ENCODE data around the gene OLFM1.

Gene OLFM1

DNA sequence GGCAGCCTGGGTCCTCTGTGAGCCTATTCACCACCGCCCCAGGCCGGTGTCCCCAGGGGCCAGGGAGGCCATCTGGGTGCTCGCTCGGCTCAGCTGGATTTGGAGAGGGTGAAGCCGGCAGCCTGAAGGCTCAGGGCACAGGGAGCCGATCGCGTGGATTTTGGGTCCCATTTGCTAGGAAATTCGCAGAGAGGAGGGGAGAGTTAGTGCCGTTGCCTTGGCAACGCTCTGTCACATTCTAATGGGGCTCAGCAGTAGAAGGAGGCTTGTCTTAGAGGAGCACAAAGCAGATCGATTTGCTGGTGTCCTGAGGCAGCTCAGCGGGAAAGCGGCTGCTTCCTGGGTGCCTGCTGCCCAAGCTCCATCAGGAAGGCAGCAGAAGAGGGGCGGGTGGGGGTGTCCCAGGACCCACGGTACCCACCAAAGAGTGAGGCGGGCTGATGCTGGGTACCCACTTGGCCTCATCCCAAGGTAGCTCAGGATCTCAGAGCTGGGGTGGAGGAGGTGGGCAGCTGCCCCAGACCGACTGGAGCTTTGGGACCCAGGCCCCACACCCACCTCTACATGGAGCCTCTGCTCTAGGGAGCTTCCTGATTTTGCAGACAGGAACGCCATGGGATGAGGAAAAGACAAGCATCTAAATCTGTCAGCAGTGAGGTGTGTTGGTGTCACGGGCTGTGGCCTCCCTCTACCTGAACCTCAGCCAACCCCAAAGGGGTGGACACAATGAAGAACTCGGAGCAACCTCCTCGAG is 17.1 kb upstream of the OLFM1 start:
- no peak for DNase-seq (ENCODE audit: low read depth, low spot score)
- Histone ChIP-seq H3K36me3 (ENCODE audit: control insufficient read depth, insufficient read depth, low read length) (no peaks in the 10 kb centered on the region), H3K27me3 (ENCODE audit: control insufficient read depth, insufficient read depth, low read length) (no peaks in the 10 kb centered on the region), H3K4me1 (ENCODE audit: control insufficient read depth, insufficient read depth, low read length) (no peaks in the 10 kb centered on the region), H3K27ac (ENCODE audit: low read length) (no peak overlapping the region), H3K4me3 (ENCODE audit: low read length) (no peak overlapping the region), H3K9me3 (ENCODE audit: control insufficient read depth, insufficient read depth, low read length) (no peaks in the 10 kb centered on the region)
- no CpG with 5 or more reads among the region's 22 CpGs for WGBS (ENCODE audit: insufficient coverage, insufficient read length)

DNA sequence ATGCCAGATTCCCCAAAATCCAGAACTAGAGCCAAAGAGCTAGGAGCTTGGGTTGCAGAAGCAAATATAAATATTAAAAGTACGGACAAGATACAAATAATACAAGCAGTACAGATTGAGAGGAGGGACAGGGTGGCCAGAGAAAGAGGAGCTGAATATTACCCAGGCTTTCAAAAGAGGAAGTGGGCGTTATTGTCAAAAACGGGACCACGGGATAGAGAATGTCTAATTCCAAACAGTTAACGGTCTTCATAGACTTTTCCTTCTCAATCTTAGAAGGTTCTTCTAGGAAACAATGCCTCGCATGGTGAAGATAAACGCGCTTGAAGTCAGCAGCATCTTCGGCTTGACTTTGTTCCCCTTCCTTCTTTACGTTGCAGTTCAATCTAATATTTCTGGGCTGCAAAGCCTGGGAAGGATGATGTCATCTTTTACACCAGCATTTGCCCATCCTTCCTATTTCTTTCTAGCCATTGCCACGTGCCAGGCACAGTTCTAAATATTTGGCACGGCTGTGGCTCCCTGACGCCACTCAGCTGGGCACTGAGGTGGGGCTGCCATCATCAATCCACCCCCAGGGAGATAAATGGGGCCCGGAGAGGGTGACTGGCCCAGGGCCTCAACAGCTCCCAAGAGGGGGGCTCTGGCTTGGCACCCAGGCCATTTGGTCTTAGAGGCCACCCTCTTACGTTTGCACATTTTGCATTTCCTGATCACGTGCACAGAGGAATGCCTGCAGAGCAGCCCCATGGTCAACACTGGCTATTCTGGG is 16.3 kb upstream of the OLFM1 start:
- no CpG with 5 or more reads among the region's 16 CpGs for WGBS (ENCODE audit: insufficient coverage, insufficient read length)

DNA sequence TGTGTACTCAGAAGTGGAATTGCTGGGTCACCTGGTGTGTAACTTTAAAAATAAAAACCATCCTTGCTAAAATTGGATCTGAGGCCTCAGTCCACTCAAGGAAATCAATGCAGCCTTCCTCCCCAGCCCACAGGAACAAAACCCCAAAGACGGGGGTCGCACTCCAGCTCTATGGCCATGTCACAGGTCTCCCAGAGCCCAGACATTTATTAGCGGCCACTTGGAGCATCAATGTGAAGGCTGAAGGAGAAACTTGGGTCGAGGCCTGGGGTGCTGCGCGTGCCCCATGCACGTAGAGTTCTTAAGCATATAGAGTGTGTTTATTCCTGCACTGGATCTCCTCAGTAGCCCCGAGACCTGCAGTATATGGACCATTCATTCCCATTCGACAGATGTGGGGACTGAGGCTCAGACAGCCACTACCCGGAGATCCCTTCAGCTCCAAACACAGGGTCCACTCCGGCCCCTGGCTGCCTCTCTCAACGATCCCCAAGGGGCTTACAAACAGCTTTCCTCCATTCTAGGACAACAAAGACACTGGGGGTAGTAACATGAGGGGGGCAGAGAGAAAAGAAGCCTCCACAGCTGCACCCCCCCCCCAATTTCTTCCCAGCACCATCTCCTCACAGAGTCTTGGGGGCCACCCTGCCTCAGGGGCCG is 14.3 kb upstream of the OLFM1 start:
- WGBS (ENCODE audit: insufficient coverage, insufficient read length), result no CpG with 5 or more reads among the region's 13 CpGs
- DNase-seq (ENCODE audit: low read depth, low spot score), result no peak
- no peaks in the 10 kb centered on the region for H3K9me3 ChIP-seq (ENCODE audit: control insufficient read depth, insufficient read depth, low read length)
- no peaks in the 10 kb centered on the region; the same call in 1 of the 2 replicates for H3K27me3 ChIP-seq (ENCODE audit: control insufficient read depth, insufficient read depth, low read length)
- 0 out of 2 replicates have a peak, but pooled peaks cover 1% of the 10 kb centered on the region for H3K4me1 ChIP-seq (ENCODE audit: control insufficient read depth, insufficient read depth, low read length)
- no peak overlapping the region for H3K27ac ChIP-seq (ENCODE audit: low read length)
- H3K36me3 ChIP-seq (ENCODE audit: control insufficient read depth, insufficient read depth, low read length), result no peaks in the 10 kb centered on the region
- no peak overlapping the region for H3K4me3 ChIP-seq (ENCODE audit: low read length)

More for the DNA sequence above, 16.3 kb upstream of the OLFM1 start:
- DNase-seq (ENCODE audit: low read depth, low spot score), result no peak
- H3K27me3 ChIP-seq (ENCODE audit: control insufficient read depth, insufficient read depth, low read length), result no peaks in the 10 kb centered on the region
- no peak overlapping the region for H3K4me3 ChIP-seq (ENCODE audit: low read length)
- H3K9me3 ChIP-seq (ENCODE audit: control insufficient read depth, insufficient read depth, low read length), result no peaks in the 10 kb centered on the region
- H3K4me1 ChIP-seq (ENCODE audit: control insufficient read depth, insufficient read depth, low read length), result 0 out of 2 replicates have a peak, but pooled peaks cover 1% of the 10 kb centered on the region
- H3K36me3 ChIP-seq (ENCODE audit: control insufficient read depth, insufficient read depth, low read length), result no peaks in the 10 kb centered on the region
- no peak overlapping the region for H3K27ac ChIP-seq (ENCODE audit: low read length)

DNA sequence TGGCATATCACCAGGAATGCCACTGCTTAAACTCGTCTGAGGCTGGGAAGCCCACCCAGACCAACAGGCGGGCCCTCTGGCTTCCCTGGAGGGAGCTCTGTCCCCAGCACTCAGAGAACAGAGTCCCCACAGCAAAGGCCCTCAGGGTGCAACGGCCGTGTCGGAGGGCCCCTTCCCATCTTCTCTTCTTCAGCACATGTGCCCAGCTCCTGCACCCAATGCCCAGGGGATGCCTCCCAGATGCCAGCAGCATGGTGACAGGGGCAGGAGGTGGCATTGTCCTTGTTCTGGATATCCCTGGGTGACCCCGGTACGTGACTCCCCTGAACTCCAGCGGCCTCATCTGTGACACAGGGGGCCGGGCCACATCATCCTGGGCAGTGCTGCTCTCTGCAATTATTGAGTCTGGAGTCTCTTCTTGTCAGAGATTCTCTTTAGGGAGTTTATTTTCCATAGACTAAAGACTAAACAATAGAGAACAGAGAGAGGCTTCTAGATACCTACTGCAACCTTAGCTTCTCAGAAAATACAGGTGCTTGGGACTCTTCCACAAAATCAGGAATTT is 13.6 kb upstream of the OLFM1 start:
- WGBS (ENCODE audit: insufficient coverage, insufficient read length), result no CpG with 5 or more reads among the region's 9 CpGs
- H3K4me1 ChIP-seq (ENCODE audit: control insufficient read depth, insufficient read depth, low read length), result 0 out of 2 replicates have a peak, but pooled peaks cover 1% of the 10 kb centered on the region
- H3K27me3 ChIP-seq (ENCODE audit: control insufficient read depth, insufficient read depth, low read length), result no peaks in the 10 kb centered on the region; the same call in 1 of the 2 replicates
- H3K9me3 ChIP-seq (ENCODE audit: control insufficient read depth, insufficient read depth, low read length), result no peaks in the 10 kb centered on the region
- H3K4me3 ChIP-seq (ENCODE audit: low read length), result no peak overlapping the region
- no peak overlapping the region for H3K27ac ChIP-seq (ENCODE audit: low read length)
- no peaks in the 10 kb centered on the region for H3K36me3 ChIP-seq (ENCODE audit: control insufficient read depth, insufficient read depth, low read length)
- no peak for DNase-seq (ENCODE audit: low read depth, low spot score)

DNA sequence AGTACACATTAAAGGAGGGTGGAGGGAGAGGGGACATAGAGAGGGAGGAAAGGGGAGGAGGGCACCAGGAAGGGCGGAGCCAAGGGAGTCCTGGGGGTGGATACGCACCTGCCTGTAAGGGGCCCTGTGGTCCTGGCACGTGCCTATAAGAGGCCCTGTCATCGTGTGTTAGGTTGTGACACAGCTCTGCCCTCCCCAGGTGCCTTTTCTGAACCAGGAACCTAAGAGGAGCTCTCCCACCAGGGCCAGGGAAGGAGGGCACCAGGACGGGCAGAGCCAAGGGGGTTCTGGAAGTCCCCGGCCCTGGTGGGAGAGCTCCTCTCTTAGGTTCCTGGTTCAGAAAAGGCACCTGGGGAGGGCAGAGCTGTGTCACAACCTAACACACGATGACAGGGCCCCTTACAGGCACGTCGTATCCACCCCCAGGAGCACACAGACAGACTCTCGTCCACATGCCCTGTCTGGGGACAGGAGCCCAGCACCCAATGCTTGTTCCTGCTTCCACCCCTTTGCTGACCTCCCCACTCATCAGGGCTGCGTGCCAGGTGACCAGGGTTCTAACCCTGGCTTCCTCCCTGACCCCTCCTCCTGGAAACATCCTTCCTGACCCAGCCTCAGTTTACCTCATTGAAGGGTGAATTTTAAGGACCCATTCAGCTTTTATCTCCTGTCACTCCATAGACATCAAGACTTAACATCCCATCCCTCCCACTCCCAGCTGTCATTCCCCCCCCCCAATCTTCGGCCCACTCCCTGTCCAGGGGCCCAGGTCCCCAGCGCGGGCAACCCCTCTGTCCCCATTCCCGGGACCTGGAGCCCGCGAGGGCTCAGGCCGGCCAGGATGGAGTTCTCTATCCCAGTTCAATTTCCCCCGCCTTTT is 12.9 kb upstream of the OLFM1 start:
- H3K4me3 ChIP-seq (ENCODE audit: low read length), result peak overlapping the region; percentile 50; the same call in 1 of the 2 replicates
- H3K36me3 ChIP-seq (ENCODE audit: control insufficient read depth, insufficient read depth, low read length), result no peaks in the 10 kb centered on the region
- DNase-seq (ENCODE audit: low read depth, low spot score), result no peak
- H3K27ac ChIP-seq (ENCODE audit: low read length), result no peak overlapping the region
- whole genome bisulfite sequencing (ENCODE audit: insufficient coverage, insufficient read length), result no CpG with 5 or more reads among the region's 19 CpGs
- H3K4me1 ChIP-seq (ENCODE audit: control insufficient read depth, insufficient read depth, low read length), result 0 out of 2 replicates have a peak, but pooled peaks cover 1% of the 10 kb centered on the region
- H3K9me3 ChIP-seq (ENCODE audit: control insufficient read depth, insufficient read depth, low read length), result no peaks in the 10 kb centered on the region
- H3K27me3 ChIP-seq (ENCODE audit: control insufficient read depth, insufficient read depth, low read length), result no peaks in the 10 kb centered on the region; the same call in 1 of the 2 replicates

DNA sequence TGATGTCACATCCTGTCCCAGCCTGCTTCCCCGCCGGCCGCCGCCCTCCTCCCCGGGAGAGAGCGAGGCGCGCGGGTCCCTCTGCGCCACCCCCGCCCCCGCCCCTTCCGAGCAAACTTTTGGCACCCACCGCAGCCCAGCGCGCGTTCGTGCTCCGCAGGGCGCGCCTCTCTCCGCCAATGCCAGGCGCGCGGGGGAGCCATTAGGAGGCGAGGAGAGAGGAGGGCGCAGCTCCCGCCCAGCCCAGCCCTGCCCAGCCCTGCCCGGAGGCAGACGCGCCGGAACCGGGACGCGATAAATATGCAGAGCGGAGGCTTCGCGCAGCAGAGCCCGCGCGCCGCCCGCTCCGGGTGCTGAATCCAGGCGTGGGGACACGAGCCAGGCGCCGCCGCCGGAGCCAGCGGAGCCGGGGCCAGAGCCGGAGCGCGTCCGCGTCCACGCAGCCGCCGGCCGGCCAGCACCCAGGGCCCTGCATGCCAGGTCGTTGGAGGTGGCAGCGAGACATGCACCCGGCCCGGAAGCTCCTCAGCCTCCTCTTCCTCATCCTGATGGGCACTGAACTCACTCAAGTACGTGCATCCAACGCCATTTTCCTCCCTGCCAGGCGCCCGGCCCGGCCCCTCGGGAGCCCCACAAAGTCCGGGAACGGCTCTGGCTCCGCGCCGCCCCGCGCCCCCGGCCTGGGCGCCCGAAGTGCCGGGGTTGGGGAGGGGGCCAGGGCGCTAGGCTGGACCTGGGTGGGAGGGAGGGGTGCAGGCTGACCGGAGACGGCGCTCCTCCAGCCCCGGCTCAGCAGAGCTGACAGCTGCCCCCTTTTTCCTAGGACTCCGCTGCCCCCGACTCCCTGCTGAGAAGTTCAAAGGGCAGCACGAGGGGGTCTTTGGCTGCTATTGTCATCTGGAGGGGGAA is 12.0 kb upstream of the OLFM1 start:
- no peaks in the 10 kb centered on the region for H3K36me3 ChIP-seq (ENCODE audit: control insufficient read depth, insufficient read depth, low read length)
- no peak overlapping the region for H3K27ac ChIP-seq (ENCODE audit: low read length)
- H3K9me3 ChIP-seq (ENCODE audit: control insufficient read depth, insufficient read depth, low read length), result no peaks in the 10 kb centered on the region
- WGBS (ENCODE audit: insufficient coverage, insufficient read length), result no CpG with 5 or more reads among the region's 90 CpGs
- H3K27me3 ChIP-seq (ENCODE audit: control insufficient read depth, insufficient read depth, low read length), result no peaks in the 10 kb centered on the region; the same call in 1 of the 2 replicates
- DNase-seq (ENCODE audit: low read depth, low spot score), result no peak
- peak overlapping the region; percentile 50; the same call in 1 of the 2 replicates for H3K4me3 ChIP-seq (ENCODE audit: low read length)
- H3K4me1 ChIP-seq (ENCODE audit: control insufficient read depth, insufficient read depth, low read length), result 0 out of 2 replicates have a peak, but pooled peaks cover 1% of the 10 kb centered on the region

DNA sequence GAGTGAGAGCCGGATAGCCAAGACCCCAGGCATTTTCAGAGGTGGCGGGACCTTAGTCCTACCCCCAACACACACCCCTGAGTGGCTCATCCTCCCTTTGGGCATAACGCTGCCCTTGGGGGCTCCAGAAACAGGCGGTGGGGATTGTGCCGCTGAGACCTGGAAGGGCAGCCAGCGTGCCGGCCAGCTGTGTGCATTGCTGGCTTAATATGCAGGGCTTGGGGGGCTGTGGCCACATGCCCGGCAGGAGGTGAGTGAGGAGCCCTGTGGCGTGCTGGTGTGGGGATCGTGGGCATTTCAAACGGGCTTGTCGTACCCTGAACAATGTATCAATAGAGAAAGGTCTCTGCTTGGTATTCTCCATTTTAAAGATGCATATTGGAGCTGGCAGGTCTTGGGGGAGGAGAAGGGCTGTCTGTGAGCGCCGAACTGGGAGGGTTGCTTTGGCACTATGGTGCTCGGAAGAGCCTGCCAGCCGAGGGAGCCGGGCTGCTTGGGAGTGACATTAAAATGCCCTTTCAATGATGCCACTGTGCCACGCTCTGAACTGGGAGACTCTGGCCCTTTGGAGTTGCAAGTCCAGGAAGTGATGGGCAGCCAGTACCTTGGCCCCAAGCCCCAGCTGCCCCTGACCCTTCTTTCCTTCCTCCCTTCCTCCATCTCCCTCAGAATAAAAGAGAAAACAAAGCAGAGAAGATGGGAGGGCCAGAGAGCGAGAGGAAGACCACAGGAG is 11.2 kb upstream of the OLFM1 start:
- H3K36me3 ChIP-seq (ENCODE audit: control insufficient read depth, insufficient read depth, low read length), result no peaks in the 10 kb centered on the region
- H3K4me3 ChIP-seq (ENCODE audit: low read length), result peak overlapping the region; percentile 50; the same call in 1 of the 2 replicates
- 0 out of 2 replicates have a peak, but pooled peaks cover 1% of the 10 kb centered on the region for H3K4me1 ChIP-seq (ENCODE audit: control insufficient read depth, insufficient read depth, low read length)
- H3K27me3 ChIP-seq (ENCODE audit: control insufficient read depth, insufficient read depth, low read length), result no peaks in the 10 kb centered on the region; the same call in 1 of the 2 replicates
- no CpG with 5 or more reads among the region's 19 CpGs for WGBS (ENCODE audit: insufficient coverage, insufficient read length)
- H3K27ac ChIP-seq (ENCODE audit: low read length), result no peak overlapping the region
- H3K9me3 ChIP-seq (ENCODE audit: control insufficient read depth, insufficient read depth, low read length), result no peaks in the 10 kb centered on the region
- DNase-seq (ENCODE audit: low read depth, low spot score), result no peak

DNA sequence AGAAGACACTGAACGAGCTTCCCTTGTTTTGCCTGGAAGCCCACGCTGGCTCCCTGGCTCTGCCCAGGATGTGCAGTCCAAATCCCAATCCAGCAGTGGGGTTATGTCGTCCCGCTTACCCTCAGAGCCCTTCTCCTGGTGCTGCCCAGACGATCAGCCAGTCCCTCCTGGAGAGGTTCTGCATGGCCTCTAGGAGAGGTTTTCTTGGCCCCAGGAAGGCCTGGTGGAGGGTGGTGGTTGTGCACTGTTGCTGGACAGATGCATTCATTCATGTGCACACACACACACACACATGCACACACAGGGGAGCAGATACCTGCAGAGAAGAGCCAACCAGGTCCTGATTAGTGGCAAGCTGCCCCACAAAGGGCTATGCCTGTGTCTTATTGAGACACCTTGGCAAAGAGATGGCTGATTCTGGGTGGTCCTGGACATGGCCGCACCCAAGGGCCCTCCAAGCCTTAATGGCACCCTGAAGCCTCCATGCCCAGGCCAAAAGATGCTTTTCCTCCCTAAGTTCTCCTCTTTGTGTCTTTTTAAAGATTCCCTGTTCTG is 10.5 kb upstream of the OLFM1 start:
- Histone ChIP-seq H3K4me1 (ENCODE audit: control insufficient read depth, insufficient read depth, low read length) (0 out of 2 replicates have a peak, but pooled peaks cover 1% of the 10 kb centered on the region), H3K27ac (ENCODE audit: low read length) (no peak overlapping the region), H3K36me3 (ENCODE audit: control insufficient read depth, insufficient read depth, low read length) (no peaks in the 10 kb centered on the region), H3K9me3 (ENCODE audit: control insufficient read depth, insufficient read depth, low read length) (no peaks in the 10 kb centered on the region), H3K27me3 (ENCODE audit: control insufficient read depth, insufficient read depth, low read length) (no peaks in the 10 kb centered on the region; the same call in 1 of the 2 replicates), H3K4me3 (ENCODE audit: low read length) (no peak overlapping the region)
- DNase-seq (ENCODE audit: low read depth, low spot score), result no peak
- WGBS (ENCODE audit: insufficient coverage, insufficient read length), result no CpG with 5 or more reads among the region's 6 CpGs
